Colonic mucosa (tissue), 4 donors: ENCODE data around the gene CADM2. TPM values are rescaled to one million over a fixed set of nuclear protein-coding genes. Genes with fewer than 3 reads are reported as not detected.

ENCODE experiments used
- DNase-seq: peaks from one replicate; pipeline ENCODE4 v3.0.0-alpha.2; 2020
- H3K27ac ChIP-seq: fragments of 200-600 bp; one replicate; pipeline ENCODE4 v1.8.0; 2021
- H3K27me3 ChIP-seq: fragments of 200-600 bp; one replicate; pipeline ENCODE4 v1.8.0; 2021
- H3K36me3 ChIP-seq: fragments of 200-600 bp; one replicate; pipeline ENCODE4 v1.8.0; 2021
- H3K4me1 ChIP-seq: fragments of 200-600 bp; one replicate; pipeline ENCODE4 v1.8.0; 2021; ENCODE audit warnings: mild to moderate bottlenecking
- H3K4me3 ChIP-seq: fragments of 200-600 bp; one replicate; pipeline ENCODE4 v1.8.0; 2021
- H3K9ac ChIP-seq, 2 donors: one replicate each; pipeline ENCODE4 v1.7.0; 2013; ENCODE audit warnings: control low read depth in 2 of 2, low read depth in 2 of 2, low read length in 2 of 2
- H3K9me3 ChIP-seq: fragments of 200-600 bp; one replicate; pipeline ENCODE4 v1.8.0; 2021
- CTCF ChIP-seq: fragments of 200-600 bp; IDR thresholded peaks from one replicate; pipeline ENCODE4 v1.8.0; 2022; ENCODE audit warnings: antibody characterized with exemption, mild to moderate bottlenecking
- intact Hi-C: fragments of 100-400 bp; cut with DNase I; formaldehyde crosslinking; loops from one replicate; pipeline ENCODE4 v1.14.1; 2022
- total RNA-seq, 2 donors: library from RNA; stranded (reverse); fragmentation: NEBNext Ultra II Directional in 1 of 2; extraction: Animal tissue kit (Norgen Biotek cat#: 25700) in 1 of 2; gene quantifications; one replicate each; pipeline ENCODE4 v1.2.1, GENCODE V29; 2021
- donor health status: healthy.
- donor health status: DM: no; HTN: no; CAD: no.
- donor health status: DM: no; HTN: no; CAD: no.

The CADM2 gene
- total RNA-seq, 2 donors from 2014 or later = 1.2 to 2.8 TPM

GRCh38 chr3:85075663-85076062 lies 116.9 kb downstream of the CADM2 start:
- intact Hi-C loops = no loop called here

GRCh38 chr3:85077018-85077417 lies 118.2 kb downstream of the CADM2 start:
- no peak for DNase-seq
- intact Hi-C loops = no loop called here
- Histone ChIP-seq H3K9ac (no peak overlapping the region), H3K4me1 (no peaks in the 10 kb centered on the region), H3K4me3 (no peak overlapping the region), H3K9me3 (no peaks in the 10 kb centered on the region), H3K36me3 (no peaks in the 10 kb centered on the region), H3K27me3 (no peaks in the 10 kb centered on the region), H3K27ac (no peak overlapping the region)
- TF ChIP-seq CTCF = no peak

More at GRCh38 chr3:85075663-85076062, 116.9 kb downstream of the CADM2 start:
- Histone ChIP-seq H3K9ac (no peak overlapping the region), H3K27ac (no peak overlapping the region), H3K9me3 (no peaks in the 10 kb centered on the region), H3K36me3 (no peaks in the 10 kb centered on the region), H3K27me3 (no peaks in the 10 kb centered on the region), H3K4me1 (no peaks in the 10 kb centered on the region), H3K4me3 (no peak overlapping the region)
- DNase-seq = no peak
- no peak for TF ChIP-seq CTCF

- Histone ChIP-seq H3K36me3 (no peaks in the 10 kb centered on the region), H3K27ac (no peak overlapping the region), H3K9ac (no peak overlapping the region), H3K9me3 (no peaks in the 10 kb centered on the region), H3K4me3 (no peak overlapping the region), H3K4me1 (no peaks in the 10 kb centered on the region), H3K27me3 (no peaks in the 10 kb centered on the region)
- intact Hi-C loops = no loop called here
- no peak for TF ChIP-seq CTCF
- DNase-seq = no peak
Observed at GRCh38 chr3:85081191-85081906, 122.6 kb downstream of the CADM2 start.

GRCh38 chr3:85090495-85090894 lies 131.7 kb downstream of the CADM2 start:
- Histone ChIP-seq H3K27ac (no peak overlapping the region), H3K9me3 (no peaks in the 10 kb centered on the region), H3K4me3 (no peak overlapping the region), H3K27me3 (no peaks in the 10 kb centered on the region), H3K4me1 (no peaks in the 10 kb centered on the region), H3K36me3 (no peaks in the 10 kb centered on the region), H3K9ac (no peak overlapping the region)
- no peak for TF ChIP-seq CTCF
- no peak for DNase-seq
- intact Hi-C loops = no loop called here

GRCh38 chr3:85100316-85100715 lies 141.5 kb downstream of the CADM2 start:
- Histone ChIP-seq H3K4me1 (no peaks in the 10 kb centered on the region), H3K4me3 (no peak overlapping the region), H3K27ac (no peak overlapping the region), H3K27me3 (no peaks in the 10 kb centered on the region), H3K9me3 (no peaks in the 10 kb centered on the region), H3K9ac (no peak overlapping the region), H3K36me3 (no peaks in the 10 kb centered on the region)
- DNase-seq = no peak
- no peak for TF ChIP-seq CTCF
- intact Hi-C loops = no loop called here
